OCI-LY3 (cell line): ENCODE measurements around the gene ZNF630.

Source experiments
- EZH2phosphoT487 ChIP-seq: fragments of 200-600 bp; shearing (Covaris generic); IDR thresholded peaks from 2 replicates; pipeline ENCODE4 v1.6.1; 2018; ENCODE audit warnings: antibody characterized with exemption, mixed run types, low read depth
- TF ChIP-seq, protein P1 (sequence below): fragments of 200-600, 300-600 bp; sonication (generic); IDR thresholded peaks from 2 replicates; pipeline ENCODE4 v1.5.1; 2014; ENCODE audit warnings: antibody characterized with exemption, low read length, low read depth

DNA sequence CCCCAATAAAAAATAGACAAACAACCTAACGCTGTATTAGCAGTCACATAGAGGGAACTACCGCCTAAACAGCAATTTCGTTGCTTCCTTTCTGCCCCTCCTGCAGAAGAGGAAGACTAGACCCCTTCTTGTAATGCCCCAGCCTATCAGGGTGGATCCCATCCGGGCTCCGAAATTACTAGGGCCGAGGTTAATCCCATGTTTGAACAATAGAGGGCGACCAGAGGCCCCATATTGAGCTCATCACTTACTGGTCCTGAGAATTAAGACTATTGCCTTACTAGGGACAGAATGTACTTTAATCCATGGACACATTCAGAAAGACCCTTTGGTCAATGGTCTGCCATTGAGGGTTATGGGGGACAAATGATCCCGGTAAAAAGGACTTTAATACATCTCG is 11.8 kb upstream of the ZNF630 start:
- TF ChIP-seq, protein P1, sequence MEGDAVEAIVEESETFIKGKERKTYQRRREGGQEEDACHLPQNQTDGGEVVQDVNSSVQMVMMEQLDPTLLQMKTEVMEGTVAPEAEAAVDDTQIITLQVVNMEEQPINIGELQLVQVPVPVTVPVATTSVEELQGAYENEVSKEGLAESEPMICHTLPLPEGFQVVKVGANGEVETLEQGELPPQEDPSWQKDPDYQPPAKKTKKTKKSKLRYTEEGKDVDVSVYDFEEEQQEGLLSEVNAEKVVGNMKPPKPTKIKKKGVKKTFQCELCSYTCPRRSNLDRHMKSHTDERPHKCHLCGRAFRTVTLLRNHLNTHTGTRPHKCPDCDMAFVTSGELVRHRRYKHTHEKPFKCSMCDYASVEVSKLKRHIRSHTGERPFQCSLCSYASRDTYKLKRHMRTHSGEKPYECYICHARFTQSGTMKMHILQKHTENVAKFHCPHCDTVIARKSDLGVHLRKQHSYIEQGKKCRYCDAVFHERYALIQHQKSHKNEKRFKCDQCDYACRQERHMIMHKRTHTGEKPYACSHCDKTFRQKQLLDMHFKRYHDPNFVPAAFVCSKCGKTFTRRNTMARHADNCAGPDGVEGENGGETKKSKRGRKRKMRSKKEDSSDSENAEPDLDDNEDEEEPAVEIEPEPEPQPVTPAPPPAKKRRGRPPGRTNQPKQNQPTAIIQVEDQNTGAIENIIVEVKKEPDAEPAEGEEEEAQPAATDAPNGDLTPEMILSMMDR, result peak; percentile 57
- TF ChIP-seq EZH2phosphoT487, result no peak
